GM19351 (cell line): ENCODE measurements around the gene MAP1B.

Experiments
- ATAC-seq: cut with Tn5 transposase; IDR thresholded peaks from one replicate; pipeline ENCODE4 v1.9.1; 2021; ENCODE audit warnings: mild to moderate bottlenecking, moderate library complexity; ENCODE audit not compliant: unreplicated experiment

Gene MAP1B

GRCh38 chr5:72129725-72130124 is 22.4 kb downstream of the MAP1B start:
- no peak for ATAC-seq

- no peak for ATAC-seq
Measured at GRCh38 chr5:72130351-72130761, 23.1 kb downstream of the MAP1B start.

DNA sequence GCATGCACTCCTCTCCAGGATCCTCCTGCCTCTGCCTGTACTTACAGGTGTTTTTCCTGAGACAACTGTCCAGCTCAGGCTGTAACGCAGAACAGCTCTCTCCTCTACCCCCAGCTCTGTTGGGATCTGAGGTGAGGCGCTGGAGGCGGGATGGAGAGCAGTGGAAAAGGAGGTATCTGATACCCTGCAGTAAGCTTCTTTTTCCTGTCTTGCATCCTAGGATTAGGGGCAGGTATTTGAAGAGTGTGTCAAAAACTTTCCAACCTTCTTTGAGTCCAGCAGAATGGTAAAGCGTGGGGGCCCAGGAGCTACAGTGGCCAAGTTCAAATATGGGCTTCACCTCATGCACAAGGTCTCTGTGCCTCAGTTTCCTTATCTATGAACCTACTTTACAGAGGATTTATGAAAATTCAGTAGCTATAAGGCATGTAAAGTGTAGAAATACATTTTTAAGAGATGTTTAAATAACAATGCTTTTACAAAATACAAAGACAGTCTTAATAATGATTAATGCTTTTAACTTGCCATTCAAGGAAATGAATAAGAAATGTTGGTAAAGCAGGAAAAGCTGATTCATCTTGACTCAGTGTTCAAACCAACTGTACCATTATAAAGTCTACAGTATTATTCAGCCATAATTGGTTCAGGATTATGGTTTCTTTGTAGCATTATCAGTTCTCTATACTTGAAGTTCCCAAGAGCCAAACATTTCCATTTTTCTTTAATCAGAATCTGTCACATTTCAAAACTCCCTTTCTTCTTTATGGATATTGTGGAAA is 26.1 kb downstream of the MAP1B start:
- ATAC-seq = no peak

DNA sequence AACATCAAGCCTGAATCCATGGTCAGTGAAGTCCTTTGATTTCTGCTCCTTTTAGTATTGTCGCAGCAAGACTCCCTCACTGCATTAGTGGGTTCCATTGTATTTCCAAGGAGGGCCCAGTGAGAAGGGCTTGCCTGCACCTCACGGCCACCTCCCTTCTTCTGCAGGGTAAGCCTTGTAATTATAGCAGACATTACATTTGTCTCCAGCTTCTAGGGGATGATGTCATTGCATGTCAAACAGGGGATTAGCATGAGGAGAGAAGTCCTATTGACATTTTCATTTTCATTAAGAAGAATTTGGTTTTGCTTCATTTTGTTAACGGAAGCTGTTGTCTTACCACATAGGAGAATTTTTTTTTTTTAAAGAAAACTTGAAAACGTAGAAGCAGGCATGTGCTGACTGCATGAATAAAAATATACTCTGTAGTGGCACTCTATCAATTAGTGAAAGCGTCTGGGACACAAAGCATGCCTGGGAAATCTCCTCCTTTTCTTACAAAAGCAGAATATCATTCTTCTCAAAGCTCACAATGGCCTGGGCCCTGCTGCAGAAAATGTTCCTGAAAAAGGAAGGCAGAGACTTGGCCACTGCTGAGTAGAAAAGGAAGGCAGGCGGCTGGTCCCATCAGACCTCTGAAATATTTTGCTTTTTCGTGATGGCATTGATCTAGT is 27.1 kb downstream of the MAP1B start:
- ATAC-seq = no peak

DNA sequence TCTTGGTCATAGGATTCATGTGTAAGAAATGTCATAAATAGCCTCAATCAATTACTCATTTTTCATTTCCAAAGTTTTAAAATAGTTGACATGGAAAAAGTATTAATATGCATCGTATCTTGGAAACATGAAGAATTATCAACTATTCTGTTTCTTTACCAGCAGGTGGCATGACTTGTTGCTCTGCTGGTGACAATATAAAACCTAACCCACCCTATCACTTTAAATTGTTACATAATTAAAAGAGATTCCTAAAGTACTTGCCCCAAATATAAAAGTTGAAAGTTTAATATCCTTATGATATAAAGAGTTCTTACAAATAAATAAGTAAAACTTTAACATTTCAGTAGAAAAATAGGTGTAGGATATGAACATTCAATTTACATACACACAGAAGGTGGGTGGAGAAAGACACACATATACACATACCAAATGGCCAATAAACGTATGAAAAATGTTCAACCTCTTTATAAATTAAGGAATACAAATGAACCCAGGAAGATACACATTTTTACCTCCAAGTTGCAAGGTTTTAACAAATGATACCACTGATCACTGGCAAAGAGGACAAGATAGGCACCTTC is 30.6 kb downstream of the MAP1B start:
- ATAC-seq = no peak

GRCh38 chr5:72138943-72139521 is 31.8 kb downstream of the MAP1B start:
- no peak for ATAC-seq

- ATAC-seq = no peak
Measured at GRCh38 chr5:72140711-72141110, 33.4 kb downstream of the MAP1B start.

DNA sequence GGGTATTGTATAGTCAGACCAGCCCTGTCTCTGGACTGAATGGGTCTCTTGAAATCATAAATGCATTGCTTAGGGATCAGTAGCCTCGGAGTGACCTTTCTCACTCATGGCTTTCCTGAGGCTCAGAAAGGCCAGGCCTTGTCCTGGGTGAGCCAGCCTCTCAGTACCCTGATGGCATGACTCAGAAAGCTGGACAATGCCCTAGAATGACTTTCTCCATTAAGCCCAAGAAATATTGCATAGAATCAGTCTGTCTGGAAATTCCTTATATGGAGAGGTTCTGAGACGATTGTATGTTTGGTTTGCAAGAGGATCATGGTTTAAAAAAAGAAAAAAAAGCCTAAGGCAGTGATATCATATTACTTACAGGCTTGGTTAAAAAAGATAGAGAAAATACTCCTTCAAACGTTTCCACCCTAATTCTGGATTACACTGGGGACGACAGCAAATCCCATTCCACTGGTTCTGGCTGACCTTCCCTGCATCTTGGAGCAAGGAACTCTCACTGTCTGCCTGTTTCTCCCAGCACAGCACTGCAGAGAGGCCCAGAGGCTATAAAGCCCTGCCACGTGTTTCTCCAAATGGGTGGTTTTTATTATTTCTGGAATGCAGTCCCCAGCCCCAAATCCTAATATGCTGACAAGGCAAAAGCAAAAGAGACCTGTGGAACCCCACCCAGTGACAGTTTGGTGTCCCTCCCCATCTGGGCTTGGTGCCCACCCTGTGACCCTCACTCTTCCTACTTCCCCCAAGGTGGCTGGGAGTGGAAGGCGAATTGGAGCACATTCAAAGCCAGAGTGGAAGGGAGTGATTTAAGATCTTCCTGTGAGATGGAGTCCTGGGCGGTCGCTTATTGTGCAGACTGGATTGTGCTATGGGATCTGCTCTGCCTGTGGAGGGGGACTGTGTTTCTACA is 34.4 kb downstream of the MAP1B start:
- no peak for ATAC-seq

DNA sequence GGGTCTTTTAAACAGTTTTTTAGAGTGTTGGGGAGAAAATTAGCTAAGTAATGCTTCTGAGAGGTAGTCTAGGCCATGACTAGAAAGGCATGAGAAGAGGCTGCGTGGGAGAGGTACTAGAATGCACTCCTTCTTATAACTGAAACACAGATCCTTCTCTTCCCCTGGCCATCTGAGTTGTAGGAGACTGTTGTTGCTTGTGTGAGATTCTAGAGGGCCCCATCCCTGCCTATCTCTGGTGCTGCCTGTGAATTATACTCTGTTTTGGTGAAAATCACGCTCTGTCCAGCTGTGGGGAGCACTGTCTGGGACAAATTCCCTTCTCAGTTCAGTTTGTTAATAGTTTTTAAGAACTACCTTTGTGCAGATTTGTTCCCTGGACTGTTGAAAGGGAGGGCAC is 37.5 kb downstream of the MAP1B start:
- ATAC-seq = no peak

DNA sequence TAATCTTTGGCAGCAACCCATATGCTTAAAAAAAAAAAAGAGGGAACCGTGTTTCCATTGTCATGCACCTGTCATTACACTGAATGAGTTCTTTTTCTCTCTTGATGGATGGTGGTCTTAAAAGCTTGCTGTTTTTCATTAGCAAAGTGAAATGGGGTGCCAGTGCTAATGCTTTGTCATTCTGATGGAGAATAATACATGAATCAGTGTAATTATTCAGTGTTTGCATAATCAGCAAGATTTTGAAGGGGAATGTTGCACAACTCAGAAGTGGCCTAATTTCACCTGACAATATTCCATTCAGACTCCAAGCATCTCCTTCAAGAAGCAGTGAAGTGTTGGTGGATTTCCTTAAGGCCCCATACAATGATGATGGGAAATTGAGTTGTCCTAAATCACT is 38.1 kb downstream of the MAP1B start:
- no peak for ATAC-seq

- no peak for ATAC-seq
Measured at GRCh38 chr5:72146056-72146455, 38.8 kb downstream of the MAP1B start.

GRCh38 chr5:72147569-72147968 is 40.3 kb downstream of the MAP1B start:
- ATAC-seq = no peak

DNA sequence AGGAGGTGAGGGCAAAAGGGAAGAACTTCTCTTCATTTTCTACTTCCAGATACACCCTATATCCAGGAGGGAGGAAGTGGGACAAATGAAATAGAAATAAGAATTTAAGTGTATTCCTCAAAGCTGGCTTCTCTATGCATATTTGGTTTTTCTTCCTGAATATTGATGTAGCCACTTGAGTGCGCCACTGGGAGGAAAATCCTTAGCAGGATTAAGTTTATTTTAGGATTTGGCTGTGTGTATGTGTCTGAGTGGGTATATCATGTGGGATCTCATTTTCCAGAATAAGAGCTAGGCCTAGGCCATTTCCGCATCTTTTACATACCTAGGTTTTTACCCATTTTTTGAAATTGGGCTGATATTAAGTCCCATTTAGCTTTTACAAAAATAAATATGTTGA is 42.5 kb downstream of the MAP1B start:
- ATAC-seq = no peak

GRCh38 chr5:72151169-72151568 is 43.9 kb downstream of the MAP1B start:
- no peak for ATAC-seq

GRCh38 chr5:72151646-72152045 is 44.4 kb downstream of the MAP1B start:
- ATAC-seq = no peak

GRCh38 chr5:72152545-72152944 is 45.3 kb downstream of the MAP1B start:
- ATAC-seq = no peak

DNA sequence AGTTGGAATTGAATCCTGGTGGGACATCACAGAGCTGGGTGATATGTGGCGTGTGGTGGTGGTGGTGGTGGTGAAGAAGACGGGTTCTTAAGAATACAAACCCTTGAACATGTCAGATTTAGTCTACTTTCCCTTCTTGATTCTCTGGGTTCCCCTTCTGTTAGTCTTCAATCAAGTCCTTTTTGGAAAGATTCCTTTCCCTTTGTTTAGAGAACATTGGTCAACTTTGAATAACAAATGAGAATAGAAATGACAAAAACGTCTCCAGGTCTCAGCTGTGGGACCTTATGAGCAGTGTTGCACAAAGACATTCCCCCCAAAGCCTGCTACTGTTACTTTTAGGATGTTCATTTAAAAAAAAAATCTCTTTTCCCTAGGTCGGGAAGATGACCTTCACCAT is 46.3 kb downstream of the MAP1B start:
- no peak for ATAC-seq

GRCh38 chr5:72154076-72154756 is 46.9 kb downstream of the MAP1B start:
- no peak for ATAC-seq

GRCh38 chr5:72156946-72157624 is 49.8 kb downstream of the MAP1B start:
- ATAC-seq = no peak

DNA sequence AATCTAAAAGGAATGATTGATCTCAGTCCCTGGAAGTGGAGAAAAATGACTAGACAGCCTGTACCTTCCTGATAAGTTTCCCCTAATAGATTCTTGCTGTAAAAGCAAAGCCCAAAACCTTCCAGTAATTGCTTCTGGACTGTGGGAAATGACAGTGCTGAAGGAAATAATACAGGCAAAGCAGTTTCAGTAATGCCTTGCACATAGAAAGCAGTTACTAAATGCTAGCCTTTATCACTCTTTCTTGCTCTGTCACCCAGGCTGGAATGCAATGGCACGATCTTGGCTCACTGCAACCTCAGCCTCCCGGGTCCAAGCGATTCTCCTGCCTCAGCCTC is 50.3 kb downstream of the MAP1B start:
- no peak for ATAC-seq
